Measurements from ENCODE around the gene KCNMA1. TPM values are rescaled to one million over a fixed set of nuclear protein-coding genes. Genes with fewer than 3 reads are reported as not detected.

KCNMA1 gene
- total and polyA plus RNA-seq, 8 donors: 2.8 to 21.1 (median 4.3) TPM

DNA sequence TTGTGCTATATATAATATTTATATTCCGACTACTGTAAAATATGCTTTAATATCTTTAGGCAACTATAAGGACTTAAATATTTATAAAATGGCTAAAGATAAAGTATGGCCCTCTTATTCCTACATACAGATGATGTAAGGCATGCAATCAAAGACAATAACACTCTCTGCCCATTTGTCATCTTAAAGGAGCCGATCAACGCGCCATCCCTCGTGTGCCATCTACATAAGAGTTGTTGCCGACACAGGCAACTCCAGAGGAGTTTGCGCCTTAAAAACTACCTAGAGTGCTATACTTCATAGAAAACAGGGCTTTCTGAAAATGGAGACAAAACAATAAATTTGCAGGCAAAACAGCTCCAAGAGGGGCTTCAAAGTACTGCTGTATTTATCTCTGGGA, 709.0 kb downstream of the KCNMA1 start:
- DNase-seq (no peak), ATAC-seq (no peak)
- H3K4me1 ChIP-seq: no peaks in the 10 kb centered on the region
- intact Hi-C loops (cut with DNase I): no loop called here
- TF ChIP-seq, protein P1, sequence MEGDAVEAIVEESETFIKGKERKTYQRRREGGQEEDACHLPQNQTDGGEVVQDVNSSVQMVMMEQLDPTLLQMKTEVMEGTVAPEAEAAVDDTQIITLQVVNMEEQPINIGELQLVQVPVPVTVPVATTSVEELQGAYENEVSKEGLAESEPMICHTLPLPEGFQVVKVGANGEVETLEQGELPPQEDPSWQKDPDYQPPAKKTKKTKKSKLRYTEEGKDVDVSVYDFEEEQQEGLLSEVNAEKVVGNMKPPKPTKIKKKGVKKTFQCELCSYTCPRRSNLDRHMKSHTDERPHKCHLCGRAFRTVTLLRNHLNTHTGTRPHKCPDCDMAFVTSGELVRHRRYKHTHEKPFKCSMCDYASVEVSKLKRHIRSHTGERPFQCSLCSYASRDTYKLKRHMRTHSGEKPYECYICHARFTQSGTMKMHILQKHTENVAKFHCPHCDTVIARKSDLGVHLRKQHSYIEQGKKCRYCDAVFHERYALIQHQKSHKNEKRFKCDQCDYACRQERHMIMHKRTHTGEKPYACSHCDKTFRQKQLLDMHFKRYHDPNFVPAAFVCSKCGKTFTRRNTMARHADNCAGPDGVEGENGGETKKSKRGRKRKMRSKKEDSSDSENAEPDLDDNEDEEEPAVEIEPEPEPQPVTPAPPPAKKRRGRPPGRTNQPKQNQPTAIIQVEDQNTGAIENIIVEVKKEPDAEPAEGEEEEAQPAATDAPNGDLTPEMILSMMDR (IDR thresholded peaks at IDR 0.05): no peak
- no peaks in the 10 kb centered on the region for H3K27me3 ChIP-seq
- no peak overlapping the region for H3K27ac ChIP-seq
- H3K36me3 ChIP-seq: no peaks in the 10 kb centered on the region
- no peak overlapping the region for H3K4me3 ChIP-seq
- no peaks in the 10 kb centered on the region for H3K9me3 ChIP-seq

DNA sequence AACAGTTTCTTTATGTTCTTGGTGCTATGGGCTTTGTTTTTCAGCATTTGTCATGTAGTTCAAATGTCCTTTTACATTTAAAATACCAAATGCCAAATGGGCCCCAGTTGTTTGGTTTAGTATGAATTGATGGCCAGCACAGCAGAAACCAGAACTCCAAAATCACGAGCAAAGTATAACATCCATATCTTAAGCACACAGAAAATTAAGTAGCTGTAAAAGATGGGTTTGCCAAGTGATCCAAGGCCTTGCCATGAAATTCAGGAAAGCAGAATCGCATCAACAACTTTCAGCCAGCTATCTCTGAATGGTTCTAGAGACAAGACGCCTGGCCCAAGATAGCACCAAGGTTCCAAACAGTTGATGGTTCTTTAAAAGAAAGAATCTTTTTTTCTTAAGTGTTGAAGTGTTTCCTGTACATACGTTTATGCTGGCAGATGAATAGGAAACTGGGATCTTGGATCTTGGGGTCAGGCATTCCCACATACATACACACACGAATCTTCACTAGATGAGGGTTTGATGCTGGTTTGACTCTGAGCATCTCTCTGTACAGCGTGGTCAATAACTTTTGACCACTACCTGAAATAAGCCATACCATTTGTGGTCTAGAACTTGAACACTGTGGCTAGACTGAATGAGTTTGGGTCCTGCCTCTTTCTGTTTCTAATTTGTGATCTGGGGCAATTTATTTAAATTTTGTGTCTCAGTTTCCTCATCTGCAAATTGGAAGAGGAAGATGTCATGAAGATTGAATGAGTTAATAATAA, 711.8 kb downstream of the KCNMA1 start:
- no peak for ATAC-seq
- Histone ChIP-seq H3K36me3 (no peaks in the 10 kb centered on the region), H3K27me3 (no peaks in the 10 kb centered on the region), H3K27ac (no peak overlapping the region), H3K9me3 (no peaks in the 10 kb centered on the region), H3K4me1 (no peaks in the 10 kb centered on the region), H3K4me3 (no peak overlapping the region)
- no peak for DNase-seq
- TF ChIP-seq, protein P1 (IDR thresholded peaks at IDR 0.05): no peak
- intact Hi-C loops (cut with DNase I): no loop called here

DNA sequence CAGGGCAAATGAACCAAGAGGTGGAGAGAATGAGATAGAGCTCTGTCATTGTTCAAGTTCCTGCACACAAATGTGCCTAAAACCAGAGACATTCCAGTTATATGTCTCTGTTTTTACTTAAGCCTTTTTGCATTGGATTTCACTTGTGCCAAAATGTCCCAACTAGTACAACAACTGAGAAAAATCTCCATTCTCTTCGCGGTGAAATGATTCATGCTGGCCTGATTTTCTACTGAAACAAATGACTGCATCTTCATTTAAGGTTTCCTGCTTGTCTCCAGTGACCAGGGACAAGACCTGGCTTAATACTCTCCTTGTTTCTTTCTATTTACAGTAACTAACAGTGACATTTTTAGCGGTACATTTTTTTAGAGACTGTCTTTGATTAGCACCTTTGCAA, 714.9 kb downstream of the KCNMA1 start:
- H3K4me1 ChIP-seq: no peaks in the 10 kb centered on the region
- ATAC-seq: no peak
- no peaks in the 10 kb centered on the region for H3K9me3 ChIP-seq
- H3K27ac ChIP-seq: no peak overlapping the region
- TF ChIP-seq, protein P1 (IDR thresholded peaks at IDR 0.05): no peak
- no peaks in the 10 kb centered on the region for H3K36me3 ChIP-seq
- intact Hi-C loops (cut with DNase I): no loop called here
- no peak overlapping the region for H3K4me3 ChIP-seq
- no peak for DNase-seq
- H3K27me3 ChIP-seq: no peaks in the 10 kb centered on the region

DNA sequence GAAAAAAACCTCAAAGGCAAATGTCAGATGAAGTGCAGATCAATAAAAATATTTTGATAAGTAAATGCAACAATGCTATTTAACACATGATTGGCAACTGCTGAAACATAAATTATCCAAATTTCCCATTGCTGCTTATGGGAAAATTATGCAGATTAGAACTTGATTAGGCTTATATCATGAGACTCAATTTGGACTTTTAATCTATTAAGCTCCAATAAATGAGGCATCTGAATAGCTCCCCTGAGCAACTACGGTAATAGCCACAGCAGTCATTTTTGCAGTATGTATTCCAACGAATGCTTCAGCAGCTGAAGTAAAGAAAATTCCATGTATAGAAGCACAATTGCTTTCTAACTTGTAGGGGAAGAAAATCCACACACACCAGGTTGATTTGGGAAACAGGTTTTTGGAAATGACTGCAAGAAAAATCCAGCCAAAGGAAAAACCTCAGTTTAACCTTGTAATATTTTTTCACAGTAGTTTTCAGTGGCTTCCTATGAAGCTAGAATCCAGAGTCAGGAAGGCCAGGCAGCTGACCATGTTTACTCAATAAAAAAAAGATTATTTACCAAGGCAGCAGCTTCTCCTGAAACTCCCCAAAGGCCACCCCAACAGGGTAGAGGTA, 716.1 kb downstream of the KCNMA1 start:
- Histone ChIP-seq H3K9me3 (no peaks in the 10 kb centered on the region), H3K27me3 (no peaks in the 10 kb centered on the region), H3K36me3 (no peaks in the 10 kb centered on the region), H3K27ac (no peak overlapping the region), H3K4me3 (no peak overlapping the region), H3K4me1 (no peaks in the 10 kb centered on the region)
- ATAC-seq: no peak
- no peak for DNase-seq
- intact Hi-C loops (cut with DNase I): no loop called here
- TF ChIP-seq, protein P1 (IDR thresholded peaks at IDR 0.05): no peak

DNA sequence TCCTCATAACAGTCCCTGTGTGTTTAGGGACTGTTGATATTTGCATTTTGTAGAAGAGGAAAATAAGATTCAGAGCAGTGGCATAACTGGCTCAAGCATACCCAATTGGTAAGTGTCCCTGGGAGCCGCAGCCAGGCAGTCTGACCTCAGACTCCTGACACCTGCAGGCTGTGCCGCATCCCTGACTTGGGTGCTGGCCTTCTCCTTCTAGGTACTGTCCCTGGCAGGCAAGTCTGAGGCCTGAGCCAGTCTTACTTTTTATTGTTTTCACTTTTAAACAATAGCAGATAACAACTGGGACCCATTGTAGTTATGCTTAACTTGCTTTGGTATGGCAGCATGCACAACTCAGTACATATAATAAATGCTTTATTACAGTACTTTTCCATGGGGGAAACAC, 717.0 kb downstream of the KCNMA1 start:
- TF ChIP-seq, protein P1 (IDR thresholded peaks at IDR 0.05): no peak
- Histone ChIP-seq H3K4me1 (no peaks in the 10 kb centered on the region), H3K27ac (no peak overlapping the region), H3K9me3 (no peaks in the 10 kb centered on the region), H3K4me3 (no peak overlapping the region), H3K27me3 (no peaks in the 10 kb centered on the region), H3K36me3 (no peaks in the 10 kb centered on the region)
- intact Hi-C loops (cut with DNase I): no loop called here
- no peak for ATAC-seq
- DNase-seq: no peak

Data from left lung (tissue), 10 donors.